SK-N-SH treated with all-trans-retinoic acid at 6 μM for 48 hours (cell line): ENCODE measurements around the gene OSBPL9.

ENCODE experiments used
- ATAC-seq: fragments of 200-7000 bp; cut with Tn5 transposase; 3 replicates; pipeline ENCODE4 v1.9.1; 2020; ENCODE audit warnings: mild to moderate bottlenecking, moderate library complexity
- ARNTL ChIP-seq: fragments of 450-650 bp; formaldehyde crosslinking; IDR thresholded peaks from 2 replicates; pipeline ENCODE4 v1.5.0; 2020; ENCODE audit warnings: low read depth, mild to moderate bottlenecking, moderate library complexity, borderline replicate concordance
- BACH2 ChIP-seq: fragments of 250-450 bp; sonication (Bioruptor Pico); IDR thresholded peaks from 2 replicates; pipeline ENCODE4 v1.9.0; 2021; ENCODE audit warnings: mild to moderate bottlenecking, borderline replicate concordance
- CSDC2 ChIP-seq: fragments of 250-450 bp; sonication (Bioruptor Pico); IDR thresholded peaks from 2 replicates; pipeline ENCODE4 v1.5.0; 2020; ENCODE audit warnings: mild to moderate bottlenecking, moderate library complexity
- ESRRG ChIP-seq: fragments of 250-450 bp; sonication (Bioruptor Pico); IDR thresholded peaks from 2 replicates; pipeline ENCODE4 v1.6.1; 2021; ENCODE audit warnings: mild to moderate bottlenecking
- ISL1 ChIP-seq: fragments of 250-450 bp; sonication (Bioruptor Pico); IDR thresholded peaks from 2 replicates; pipeline ENCODE4 v2.1.2; 2022; ENCODE audit warnings: mild to moderate bottlenecking, moderate library complexity
- OSR1 ChIP-seq: fragments of 250-450 bp; sonication (Bioruptor Pico); IDR thresholded peaks from 2 replicates; pipeline ENCODE4 v1.8.0; 2022; ENCODE audit warnings: moderate library complexity, mild to moderate bottlenecking, inconsistent platforms
- PPARA ChIP-seq: fragments of 250-450 bp; sonication (Bioruptor Pico); IDR thresholded peaks from 2 replicates; pipeline ENCODE4 v1.5.0; 2020; ENCODE audit warnings: mild to moderate bottlenecking, borderline replicate concordance
- RARB ChIP-seq: fragments of 250-450 bp; sonication (Bioruptor Pico); IDR thresholded peaks from 2 replicates; pipeline ENCODE4 v1.8.0; 2021; ENCODE audit warnings: mild to moderate bottlenecking, moderate library complexity
- SNAI2 ChIP-seq: fragments of 250-450 bp; sonication (Bioruptor Pico); IDR thresholded peaks from 2 replicates; pipeline ENCODE4 v1.5.0; 2020; ENCODE audit warnings: mild to moderate bottlenecking, moderate library complexity
- TCF4 ChIP-seq: fragments of 250-450 bp; sonication (Bioruptor Pico); IDR thresholded peaks from 2 replicates; pipeline ENCODE4 v1.8.0; 2021; ENCODE audit warnings: mild to moderate bottlenecking, moderate library complexity, borderline replicate concordance
- TOX ChIP-seq: fragments of 250-450 bp; sonication (Bioruptor Pico); IDR thresholded peaks from 2 replicates; pipeline ENCODE4 v1.8.0; 2021; ENCODE audit warnings: mild to moderate bottlenecking, moderate library complexity, borderline replicate concordance
- ZC3H10 ChIP-seq: fragments of 250-450 bp; sonication (Bioruptor Pico); IDR thresholded peaks from 2 replicates; pipeline ENCODE4 v1.5.1; 2021; ENCODE audit warnings: mild to moderate bottlenecking, moderate library complexity
- ZFP3 ChIP-seq: fragments of 250-450 bp; sonication (Bioruptor Pico); IDR thresholded peaks from 2 replicates; pipeline ENCODE4 v1.5.0; 2020; ENCODE audit warnings: mild to moderate bottlenecking, moderate library complexity
- ZFP30 ChIP-seq: fragments of 450-650 bp; formaldehyde crosslinking; IDR thresholded peaks from 2 replicates; pipeline ENCODE4 v1.5.0; 2022; ENCODE audit warnings: mild to moderate bottlenecking, moderate library complexity
- ZNF565 ChIP-seq: fragments of 450-650 bp; formaldehyde crosslinking; conservative IDR thresholded peaks from 2 replicates; pipeline ENCODE4 v1.5.0; 2020; ENCODE audit warnings: low read depth, mild to moderate bottlenecking, moderate library complexity
- ZNF70 ChIP-seq: fragments of 450-650 bp; formaldehyde crosslinking; IDR thresholded peaks from 2 replicates; pipeline ENCODE4 v1.5.0; 2020; ENCODE audit warnings: mild to moderate bottlenecking, moderate library complexity
- ZNF8 ChIP-seq: fragments of 450-650 bp; formaldehyde crosslinking; IDR thresholded peaks from 2 replicates; pipeline ENCODE4 v1.5.0; 2020; ENCODE audit warnings: mild to moderate bottlenecking, moderate library complexity
- TF ChIP-seq, protein P1 (sequence below): fragments of 250-450 bp; sonication (Bioruptor Pico); IDR thresholded peaks from 2 replicates; pipeline ENCODE4 v1.8.0; 2020; ENCODE audit warnings: mild to moderate bottlenecking, moderate library complexity, borderline replicate concordance
- TF ChIP-seq, protein P2 (sequence below): fragments of 250-450 bp; sonication (Bioruptor Pico); IDR thresholded peaks from 2 replicates; pipeline ENCODE4 v1.5.1; 2020; ENCODE audit warnings: low read depth, mild to moderate bottlenecking, moderate library complexity
- TF ChIP-seq, protein P3 (sequence below): fragments of 250-450 bp; sonication (Bioruptor Pico); IDR thresholded peaks from 2 replicates; pipeline ENCODE4 v1.5.0; 2020; ENCODE audit warnings: mild to moderate bottlenecking, moderate library complexity
- TF ChIP-seq, protein P4 (sequence below): fragments of 250-450 bp; sonication (Bioruptor Pico); IDR thresholded peaks from 2 replicates; pipeline ENCODE4 v1.5.1; 2021; ENCODE audit warnings: mild to moderate bottlenecking, moderate library complexity

OSBPL9 gene

DNA sequence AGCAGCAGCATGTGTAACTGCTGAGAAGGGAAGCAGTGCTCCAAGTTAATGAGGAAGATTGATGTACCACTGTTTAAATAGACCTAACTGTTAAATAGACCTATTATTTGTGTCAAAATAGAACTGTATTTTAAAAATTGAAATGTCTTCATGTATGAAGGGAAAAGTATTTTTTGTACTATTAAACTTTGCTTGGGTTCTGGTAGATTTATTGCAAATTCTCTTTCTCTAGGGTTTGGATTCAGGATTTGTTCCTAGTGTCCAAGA lies 128.3 kb downstream of the OSBPL9 start:
- TF ChIP-seq, protein P1, sequence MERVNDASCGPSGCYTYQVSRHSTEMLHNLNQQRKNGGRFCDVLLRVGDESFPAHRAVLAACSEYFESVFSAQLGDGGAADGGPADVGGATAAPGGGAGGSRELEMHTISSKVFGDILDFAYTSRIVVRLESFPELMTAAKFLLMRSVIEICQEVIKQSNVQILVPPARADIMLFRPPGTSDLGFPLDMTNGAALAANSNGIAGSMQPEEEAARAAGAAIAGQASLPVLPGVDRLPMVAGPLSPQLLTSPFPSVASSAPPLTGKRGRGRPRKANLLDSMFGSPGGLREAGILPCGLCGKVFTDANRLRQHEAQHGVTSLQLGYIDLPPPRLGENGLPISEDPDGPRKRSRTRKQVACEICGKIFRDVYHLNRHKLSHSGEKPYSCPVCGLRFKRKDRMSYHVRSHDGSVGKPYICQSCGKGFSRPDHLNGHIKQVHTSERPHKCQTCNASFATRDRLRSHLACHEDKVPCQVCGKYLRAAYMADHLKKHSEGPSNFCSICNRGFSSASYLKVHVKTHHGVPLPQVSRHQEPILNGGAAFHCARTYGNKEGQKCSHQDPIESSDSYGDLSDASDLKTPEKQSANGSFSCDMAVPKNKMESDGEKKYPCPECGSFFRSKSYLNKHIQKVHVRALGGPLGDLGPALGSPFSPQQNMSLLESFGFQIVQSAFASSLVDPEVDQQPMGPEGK (CRISPR knock-in tag) = no peak
- TF ChIP-seq ZFP3 (no peak), ZFP30 (CRISPR knock-in tag) (no peak), CSDC2 (CRISPR knock-in tag) (no peak), ZNF70 (CRISPR knock-in tag) (no peak), ISL1 (no peak), ESRRG (no peak), PPARA (CRISPR knock-in tag) (no peak), ARNTL (CRISPR knock-in tag) (no peak), TCF4 (CRISPR knock-in tag) (no peak), ZNF565 (CRISPR knock-in tag) (no peak), SNAI2 (CRISPR knock-in tag) (no peak), TOX (CRISPR knock-in tag) (no peak), BACH2 (CRISPR knock-in tag) (no peak)
- TF ChIP-seq, protein P2, sequence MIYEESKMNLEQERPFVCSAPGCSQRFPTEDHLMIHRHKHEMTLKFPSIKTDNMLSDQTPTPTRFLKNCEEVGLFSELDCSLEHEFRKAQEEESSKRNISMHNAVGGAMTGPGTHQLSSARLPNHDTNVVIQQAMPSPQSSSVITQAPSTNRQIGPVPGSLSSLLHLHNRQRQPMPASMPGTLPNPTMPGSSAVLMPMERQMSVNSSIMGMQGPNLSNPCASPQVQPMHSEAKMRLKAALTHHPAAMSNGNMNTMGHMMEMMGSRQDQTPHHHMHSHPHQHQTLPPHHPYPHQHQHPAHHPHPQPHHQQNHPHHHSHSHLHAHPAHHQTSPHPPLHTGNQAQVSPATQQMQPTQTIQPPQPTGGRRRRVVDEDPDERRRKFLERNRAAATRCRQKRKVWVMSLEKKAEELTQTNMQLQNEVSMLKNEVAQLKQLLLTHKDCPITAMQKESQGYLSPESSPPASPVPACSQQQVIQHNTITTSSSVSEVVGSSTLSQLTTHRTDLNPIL (CRISPR knock-in tag) = no peak
- ATAC-seq = no peak

DNA sequence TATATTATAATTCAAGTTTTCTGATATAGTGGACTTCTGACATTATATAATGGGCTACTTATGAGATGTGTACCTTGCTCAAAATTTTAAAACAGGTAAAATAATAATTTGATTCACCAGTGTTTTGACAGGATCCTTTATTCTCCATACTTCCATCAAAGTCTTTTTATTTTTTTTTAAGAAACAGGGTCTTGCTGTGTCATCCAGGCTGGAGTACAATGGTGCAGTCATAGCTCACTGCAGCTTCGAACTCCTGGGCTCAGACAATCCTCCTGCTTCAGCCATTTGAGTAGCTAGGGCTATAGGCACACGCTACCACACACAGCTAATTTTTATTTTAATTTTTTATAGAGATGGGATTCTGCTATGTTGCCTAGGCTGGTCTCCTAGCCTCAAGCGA lies 132.3 kb downstream of the OSBPL9 start:
- ATAC-seq = no peak
- no peak for TF ChIP-seq TCF4 (CRISPR knock-in tag)
- no peak for TF ChIP-seq RARB
- TF ChIP-seq, protein P2 (CRISPR knock-in tag) = no peak
- TF ChIP-seq, all 23 proteins: peak for 0

DNA sequence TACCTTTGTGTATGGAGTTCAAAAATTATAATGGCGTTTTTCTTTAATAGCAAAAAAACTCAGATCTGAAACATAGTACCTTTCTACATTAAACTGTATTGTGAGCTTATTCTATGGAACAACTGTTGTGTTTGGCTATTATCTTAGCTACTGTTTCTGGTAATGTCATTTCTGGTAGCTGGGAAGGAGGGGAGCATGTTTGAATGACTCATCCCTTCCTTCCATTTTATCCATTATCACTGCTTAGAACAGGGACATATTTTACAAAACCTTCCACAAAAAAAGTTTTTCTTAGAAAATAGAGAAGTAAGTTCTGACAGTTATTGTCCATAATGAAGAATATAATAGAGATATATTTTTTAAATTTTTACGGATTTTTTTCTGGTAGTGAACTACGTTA lies 133.3 kb downstream of the OSBPL9 start:
- peak; percentile 56; the same call in 1 of the 3 replicates for ATAC-seq
- TF ChIP-seq, protein P3, sequence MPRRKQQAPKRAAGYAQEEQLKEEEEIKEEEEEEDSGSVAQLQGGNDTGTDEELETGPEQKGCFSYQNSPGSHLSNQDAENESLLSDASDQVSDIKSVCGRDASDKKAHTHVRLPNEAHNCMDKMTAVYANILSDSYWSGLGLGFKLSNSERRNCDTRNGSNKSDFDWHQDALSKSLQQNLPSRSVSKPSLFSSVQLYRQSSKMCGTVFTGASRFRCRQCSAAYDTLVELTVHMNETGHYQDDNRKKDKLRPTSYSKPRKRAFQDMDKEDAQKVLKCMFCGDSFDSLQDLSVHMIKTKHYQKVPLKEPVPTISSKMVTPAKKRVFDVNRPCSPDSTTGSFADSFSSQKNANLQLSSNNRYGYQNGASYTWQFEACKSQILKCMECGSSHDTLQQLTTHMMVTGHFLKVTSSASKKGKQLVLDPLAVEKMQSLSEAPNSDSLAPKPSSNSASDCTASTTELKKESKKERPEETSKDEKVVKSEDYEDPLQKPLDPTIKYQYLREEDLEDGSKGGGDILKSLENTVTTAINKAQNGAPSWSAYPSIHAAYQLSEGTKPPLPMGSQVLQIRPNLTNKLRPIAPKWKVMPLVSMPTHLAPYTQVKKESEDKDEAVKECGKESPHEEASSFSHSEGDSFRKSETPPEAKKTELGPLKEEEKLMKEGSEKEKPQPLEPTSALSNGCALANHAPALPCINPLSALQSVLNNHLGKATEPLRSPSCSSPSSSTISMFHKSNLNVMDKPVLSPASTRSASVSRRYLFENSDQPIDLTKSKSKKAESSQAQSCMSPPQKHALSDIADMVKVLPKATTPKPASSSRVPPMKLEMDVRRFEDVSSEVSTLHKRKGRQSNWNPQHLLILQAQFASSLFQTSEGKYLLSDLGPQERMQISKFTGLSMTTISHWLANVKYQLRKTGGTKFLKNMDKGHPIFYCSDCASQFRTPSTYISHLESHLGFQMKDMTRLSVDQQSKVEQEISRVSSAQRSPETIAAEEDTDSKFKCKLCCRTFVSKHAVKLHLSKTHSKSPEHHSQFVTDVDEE = no peak
- TF ChIP-seq ZNF70 (CRISPR knock-in tag) (peak; percentile 99), ISL1 (peak; percentile 30)
- TF ChIP-seq, all 23 proteins: peak for 2

DNA sequence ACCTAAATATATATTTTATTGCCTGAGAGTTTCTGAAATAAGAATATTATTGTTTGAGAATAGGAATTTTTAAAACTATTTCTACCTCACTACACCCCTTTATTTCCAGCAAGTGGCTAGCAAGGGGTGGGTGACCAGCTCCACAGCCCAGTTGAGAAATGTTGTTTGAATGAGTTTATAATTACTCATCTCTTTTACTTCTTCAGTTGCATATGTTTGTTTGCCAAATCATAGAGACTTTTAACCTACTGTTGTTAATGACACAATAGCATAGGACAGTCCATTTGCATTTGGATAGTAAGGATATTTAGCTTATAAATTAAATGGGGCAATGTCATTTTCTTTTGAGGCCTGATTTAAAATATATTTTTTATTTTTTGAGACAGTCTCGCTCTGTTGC lies 133.8 kb downstream of the OSBPL9 start:
- TF ChIP-seq, protein P4, sequence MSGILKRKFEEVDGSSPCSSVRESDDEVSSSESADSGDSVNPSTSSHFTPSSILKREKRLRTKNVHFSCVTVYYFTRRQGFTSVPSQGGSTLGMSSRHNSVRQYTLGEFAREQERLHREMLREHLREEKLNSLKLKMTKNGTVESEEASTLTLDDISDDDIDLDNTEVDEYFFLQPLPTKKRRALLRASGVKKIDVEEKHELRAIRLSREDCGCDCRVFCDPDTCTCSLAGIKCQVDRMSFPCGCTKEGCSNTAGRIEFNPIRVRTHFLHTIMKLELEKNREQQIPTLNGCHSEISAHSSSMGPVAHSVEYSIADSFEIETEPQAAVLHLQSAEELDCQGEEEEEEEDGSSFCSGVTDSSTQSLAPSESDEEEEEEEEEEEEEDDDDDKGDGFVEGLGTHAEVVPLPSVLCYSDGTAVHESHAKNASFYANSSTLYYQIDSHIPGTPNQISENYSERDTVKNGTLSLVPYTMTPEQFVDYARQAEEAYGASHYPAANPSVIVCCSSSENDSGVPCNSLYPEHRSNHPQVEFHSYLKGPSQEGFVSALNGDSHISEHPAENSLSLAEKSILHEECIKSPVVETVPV = no peak
- TF ChIP-seq OSR1 (no peak), ZNF70 (CRISPR knock-in tag) (no peak), BACH2 (CRISPR knock-in tag) (no peak), ISL1 (no peak), TCF4 (CRISPR knock-in tag) (no peak), ZFP3 (no peak), CSDC2 (CRISPR knock-in tag) (no peak), ESRRG (no peak), RARB (no peak), ZNF8 (no peak), ZC3H10 (no peak), TOX (CRISPR knock-in tag) (no peak)
- TF ChIP-seq, protein P2 (CRISPR knock-in tag) = no peak
- ATAC-seq = no peak
